Neural progenitor cell (in vitro differentiated cells): ENCODE data around the gene ENO1. TPM values are rescaled to one million over a fixed set of nuclear protein-coding genes. Genes with fewer than 3 reads are reported as not detected.
"Not testable (repeated sequence)": the region's sequence is repeated elsewhere in the genome, so short reads cannot be mapped to it uniquely, and the experiment has no call there.

ENCODE experiments used
- DNase-seq: peaks from one replicate; pipeline ENCODE4 v3.0.0-alpha.2; 2016; ENCODE audit warnings: low spot score
- H2AFZ ChIP-seq: fragments of 200-600 bp; sonication (generic); replicated peaks from 2 replicates; pipeline ENCODE4 v1.6.1; 2016; ENCODE audit warnings: antibody characterized with exemption
- H3F3A ChIP-seq: fragments of 200-600 bp; sonication (generic); 2 replicates; pipeline ENCODE4 v1.6.1; 2016; ENCODE audit warnings: antibody characterized with exemption, low read depth
- H3K27ac ChIP-seq: fragments of 200-600 bp; sonication (generic); 2 replicates; pipeline ENCODE4 v1.5.1; 2016; ENCODE audit warnings: mild to moderate bottlenecking
- H3K27me3 ChIP-seq: fragments of 200-600 bp; sonication (generic); 2 replicates; pipeline ENCODE4 v1.6.1; 2016; ENCODE audit warnings: mild to moderate bottlenecking, moderate library complexity
- H3K36me3 ChIP-seq: fragments of 200-600 bp; sonication (generic); 2 replicates; pipeline ENCODE4 v1.5.1; 2016
- H3K4me1 ChIP-seq: fragments of 200-600 bp; sonication (generic); 2 replicates; pipeline ENCODE4 v1.6.1; 2016; ENCODE audit warnings: mixed run types
- H3K4me2 ChIP-seq: fragments of 200-600 bp; sonication (generic); 2 replicates; pipeline ENCODE4 v1.6.1; 2016
- H3K4me3 ChIP-seq: fragments of 200-600 bp; sonication (generic); 2 replicates; pipeline ENCODE4 v1.5.1; 2016
- H3K79me2 ChIP-seq: fragments of 200-600 bp; sonication (generic); 2 replicates; pipeline ENCODE4 v1.6.1; 2016; ENCODE audit warnings: low read depth
- H3K9ac ChIP-seq: fragments of 200-600 bp; sonication (generic); 2 replicates; pipeline ENCODE4 v1.6.1; 2016
- H3K9me3 ChIP-seq: fragments of 200-600 bp; sonication (generic); 2 replicates; pipeline ENCODE4 v1.5.1; 2016; ENCODE audit warnings: low read depth
- H4K20me1 ChIP-seq: fragments of 200-600 bp; sonication (generic); 2 replicates; pipeline ENCODE4 v1.6.1; 2016; ENCODE audit warnings: low read depth
- H3K27ac Mint-ChIP-seq: 3 replicates; pipeline ENCODE4 v1.8.0; 2021; ENCODE audit warnings: mixed read lengths
- H3K27me3 Mint-ChIP-seq: 2 replicates; pipeline ENCODE4 v1.8.0; 2022; ENCODE audit warnings: low read depth, mild to moderate bottlenecking, inconsistent platforms, moderate library complexity, mixed read lengths; ENCODE audit not compliant: insufficient read depth
- H3K36me3 Mint-ChIP-seq: 3 replicates; pipeline ENCODE4 v1.8.0; 2021; ENCODE audit warnings: mixed read lengths
- H3K4me1 Mint-ChIP-seq: 3 replicates; pipeline ENCODE4 v1.8.0; 2021; ENCODE audit warnings: mixed read lengths
- H3K4me3 Mint-ChIP-seq: 3 replicates; pipeline ENCODE4 v1.8.0; 2021; ENCODE audit warnings: mild to moderate bottlenecking, moderate library complexity, mixed read lengths
- H3K9me3 Mint-ChIP-seq: 3 replicates; pipeline ENCODE4 v1.8.0; 2020; ENCODE audit warnings: mixed read lengths
- EZH2 ChIP-seq: fragments of 200-600 bp; sonication (generic); IDR thresholded peaks from 2 replicates; pipeline ENCODE4 v1.6.1; 2017; ENCODE audit warnings: antibody characterized with exemption, mild to moderate bottlenecking, moderate library complexity
- EZH2phosphoT487 ChIP-seq: fragments of 200-600 bp; sonication (generic); IDR thresholded peaks from 2 replicates; pipeline ENCODE4 v1.6.1; 2017; ENCODE audit warnings: antibody characterized with exemption
- total RNA-seq: library from RNA; depleted of rRNA; stranded (reverse); fragments of >200 nt; gene quantifications from 2 replicates; pipeline ENCODE4 v1.2.3, GENCODE V29; 2015; ENCODE audit warnings: low replicate concordance
- TF ChIP-seq, protein P1 (sequence below): fragments of 200-600 bp; sonication (generic); IDR thresholded peaks from 2 replicates; pipeline ENCODE4 v1.5.1; 2017; ENCODE audit warnings: antibody characterized with exemption, mild to moderate bottlenecking

ENO1 gene
- total RNA-seq, 1 donor from 2014 or later = 1,414 TPM

- TF ChIP-seq EZH2 = no peak
- TF ChIP-seq, protein P1, sequence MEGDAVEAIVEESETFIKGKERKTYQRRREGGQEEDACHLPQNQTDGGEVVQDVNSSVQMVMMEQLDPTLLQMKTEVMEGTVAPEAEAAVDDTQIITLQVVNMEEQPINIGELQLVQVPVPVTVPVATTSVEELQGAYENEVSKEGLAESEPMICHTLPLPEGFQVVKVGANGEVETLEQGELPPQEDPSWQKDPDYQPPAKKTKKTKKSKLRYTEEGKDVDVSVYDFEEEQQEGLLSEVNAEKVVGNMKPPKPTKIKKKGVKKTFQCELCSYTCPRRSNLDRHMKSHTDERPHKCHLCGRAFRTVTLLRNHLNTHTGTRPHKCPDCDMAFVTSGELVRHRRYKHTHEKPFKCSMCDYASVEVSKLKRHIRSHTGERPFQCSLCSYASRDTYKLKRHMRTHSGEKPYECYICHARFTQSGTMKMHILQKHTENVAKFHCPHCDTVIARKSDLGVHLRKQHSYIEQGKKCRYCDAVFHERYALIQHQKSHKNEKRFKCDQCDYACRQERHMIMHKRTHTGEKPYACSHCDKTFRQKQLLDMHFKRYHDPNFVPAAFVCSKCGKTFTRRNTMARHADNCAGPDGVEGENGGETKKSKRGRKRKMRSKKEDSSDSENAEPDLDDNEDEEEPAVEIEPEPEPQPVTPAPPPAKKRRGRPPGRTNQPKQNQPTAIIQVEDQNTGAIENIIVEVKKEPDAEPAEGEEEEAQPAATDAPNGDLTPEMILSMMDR = no peak
- H3K36me3 Mint-ChIP-seq = no peaks in the 10 kb centered on the region
- Histone ChIP-seq H3K4me2 (no peak overlapping the region), H3K4me3 (no peak overlapping the region), H3K9me3 (no peaks in the 10 kb centered on the region), H3K27ac (no peak overlapping the region), H3K4me1 (no peaks in the 10 kb centered on the region), H3F3A (no peaks in the 10 kb centered on the region), H2AFZ (no peak overlapping the region), H3K9ac (no peak overlapping the region), H4K20me1 (no peaks in the 10 kb centered on the region), H3K79me2 (no peaks in the 10 kb centered on the region), H3K36me3 (no peaks in the 10 kb centered on the region), H3K27me3 (no peaks in the 10 kb centered on the region)
- DNase-seq = no peak
- H3K9me3 Mint-ChIP-seq = peaks cover 4% of the 10 kb centered on the region
- H3K4me1 Mint-ChIP-seq = peaks cover 6% of the 10 kb centered on the region
- peaks cover 11% of the 10 kb centered on the region for H3K27me3 Mint-ChIP-seq
- H3K4me3 Mint-ChIP-seq = no peak overlapping the region
- no peak overlapping the region for H3K27ac Mint-ChIP-seq
Observed at GRCh38 chr1:8899046-8899445, 20.6 kb upstream of the ENO1 start.

- not testable (repeated sequence) for H3K36me3 Mint-ChIP-seq, H3K4me1 ChIP-seq, H3K4me2 ChIP-seq, H3K4me1 Mint-ChIP-seq, H2AFZ ChIP-seq, H4K20me1 ChIP-seq, H3K4me3 Mint-ChIP-seq, H3K36me3 ChIP-seq, H3K9ac ChIP-seq, DNase-seq, H3F3A ChIP-seq, H3K4me3 ChIP-seq, H3K79me2 ChIP-seq, H3K9me3 Mint-ChIP-seq, H3K27me3 ChIP-seq, H3K27ac ChIP-seq, H3K9me3 ChIP-seq
- H3K27ac Mint-ChIP-seq = peak overlapping the region; percentile 87
- peaks cover 13% of the 10 kb centered on the region for H3K27me3 Mint-ChIP-seq
Observed at GRCh38 chr1:8898418-8898817, 19.9 kb upstream of the ENO1 start.

DNA sequence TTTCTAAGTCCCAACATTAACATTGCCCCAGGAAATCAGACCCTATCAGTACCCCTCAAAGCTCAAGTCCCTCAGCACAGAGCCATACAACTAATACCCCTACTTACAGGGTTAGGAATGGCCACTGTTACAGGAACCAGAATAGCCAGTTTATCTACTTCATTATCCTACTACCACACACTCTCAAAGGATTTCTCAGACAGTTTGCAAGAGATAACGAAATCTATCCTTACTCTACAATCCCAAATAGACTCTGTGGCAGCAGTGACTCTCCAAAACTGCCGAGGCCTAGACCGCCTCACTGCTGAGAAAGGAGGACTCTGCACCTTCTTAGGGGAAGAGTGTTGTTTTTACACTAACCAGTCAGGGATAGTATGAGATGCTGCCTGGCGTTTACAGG, 19.0 kb upstream of the ENO1 start:
- H3K4me1 ChIP-seq, H3K9me3 ChIP-seq, H3F3A ChIP-seq, H3K36me3 Mint-ChIP-seq, DNase-seq, H3K27ac ChIP-seq, H3K4me2 ChIP-seq, H3K4me3 Mint-ChIP-seq, H3K9ac ChIP-seq, H3K9me3 Mint-ChIP-seq, H3K27me3 ChIP-seq, H3K79me2 ChIP-seq, H2AFZ ChIP-seq, H3K4me1 Mint-ChIP-seq, H3K36me3 ChIP-seq, H4K20me1 ChIP-seq, H3K27ac Mint-ChIP-seq, H3K4me3 ChIP-seq: not testable (repeated sequence)
- H3K27me3 Mint-ChIP-seq = peaks cover 13% of the 10 kb centered on the region

DNA sequence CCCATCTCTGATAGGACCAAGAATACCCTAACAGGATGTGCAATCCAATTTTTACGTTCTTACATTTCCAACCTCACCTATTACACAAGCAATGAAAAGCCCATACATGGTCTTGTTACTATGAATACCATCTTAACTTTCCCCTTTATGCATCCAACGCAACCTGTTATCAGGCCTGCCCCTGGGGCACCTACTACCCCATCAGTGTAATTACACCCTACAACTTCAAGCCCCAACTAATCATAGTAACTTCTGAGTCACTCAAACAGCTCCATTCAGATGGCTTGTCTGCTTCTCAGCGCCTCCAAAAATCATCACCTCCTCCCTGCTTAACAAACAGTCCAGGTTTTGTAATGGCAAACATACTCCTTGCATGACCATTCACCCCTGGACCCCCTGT, 18.3 kb upstream of the ENO1 start:
- not testable (repeated sequence) for H3F3A ChIP-seq, H4K20me1 ChIP-seq, H3K4me2 ChIP-seq, H3K36me3 ChIP-seq, H3K27ac ChIP-seq, DNase-seq, H3K4me3 ChIP-seq, H3K9me3 ChIP-seq, H3K9ac ChIP-seq, H3K79me2 ChIP-seq, H3K4me1 ChIP-seq, H3K36me3 Mint-ChIP-seq, H3K4me3 Mint-ChIP-seq, H3K27ac Mint-ChIP-seq, H3K9me3 Mint-ChIP-seq, H3K27me3 ChIP-seq, H3K4me1 Mint-ChIP-seq, H2AFZ ChIP-seq
- H3K27me3 Mint-ChIP-seq = peaks cover 13% of the 10 kb centered on the region

DNA sequence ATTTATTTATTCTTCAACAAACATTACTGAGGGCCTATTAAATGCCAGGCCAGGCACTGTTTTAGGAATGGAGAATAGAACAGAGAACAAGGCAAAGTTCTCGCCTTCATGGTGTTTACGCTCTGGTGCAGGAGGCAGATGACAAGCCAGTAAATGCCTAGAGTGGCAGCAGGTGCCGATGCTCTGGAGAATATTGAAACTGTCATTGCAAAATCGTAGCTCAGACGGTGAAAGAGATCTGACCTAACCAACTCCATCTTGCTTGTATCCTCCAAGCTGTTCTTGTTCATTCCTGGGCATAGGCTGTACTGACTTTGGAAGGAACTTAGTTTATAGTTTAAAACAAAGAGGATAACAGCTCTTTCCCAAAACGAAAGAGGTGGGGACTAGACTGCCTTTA, 13.5 kb upstream of the ENO1 start:
- no peaks in the 10 kb centered on the region for H3K9me3 Mint-ChIP-seq
- no peaks in the 10 kb centered on the region for H3K36me3 ChIP-seq
- H3F3A ChIP-seq = peaks cover 3% of the 10 kb centered on the region
- no peaks in the 10 kb centered on the region for H3K27me3 ChIP-seq
- no peaks in the 10 kb centered on the region for H3K4me1 ChIP-seq
- no peak overlapping the region for H3K27ac ChIP-seq
- H3K4me2 ChIP-seq = no peak overlapping the region
- no peak for TF ChIP-seq EZH2
- no peak for TF ChIP-seq EZH2phosphoT487
- TF ChIP-seq, protein P1 = no peak
- no peaks in the 10 kb centered on the region for H3K9me3 ChIP-seq
- no peak overlapping the region for H3K27ac Mint-ChIP-seq
- no peaks in the 10 kb centered on the region for H4K20me1 ChIP-seq
- no peak for DNase-seq
- H3K79me2 ChIP-seq = no peaks in the 10 kb centered on the region
- no peak overlapping the region for H2AFZ ChIP-seq
- H3K9ac ChIP-seq = no peak overlapping the region
- no peak overlapping the region for H3K4me3 Mint-ChIP-seq
- no peak overlapping the region for H3K4me3 ChIP-seq
- H3K36me3 Mint-ChIP-seq = no peaks in the 10 kb centered on the region
- peaks cover 14% of the 10 kb centered on the region for H3K4me1 Mint-ChIP-seq
- peaks cover 6% of the 10 kb centered on the region for H3K27me3 Mint-ChIP-seq
